ENCODE results near the gene BMP7. TPM values are rescaled to one million over a fixed set of nuclear protein-coding genes. Genes with fewer than 3 reads are reported as not detected.

Gene BMP7
- total RNA-seq, 1 donor from 2014 or later = not detected

DNA sequence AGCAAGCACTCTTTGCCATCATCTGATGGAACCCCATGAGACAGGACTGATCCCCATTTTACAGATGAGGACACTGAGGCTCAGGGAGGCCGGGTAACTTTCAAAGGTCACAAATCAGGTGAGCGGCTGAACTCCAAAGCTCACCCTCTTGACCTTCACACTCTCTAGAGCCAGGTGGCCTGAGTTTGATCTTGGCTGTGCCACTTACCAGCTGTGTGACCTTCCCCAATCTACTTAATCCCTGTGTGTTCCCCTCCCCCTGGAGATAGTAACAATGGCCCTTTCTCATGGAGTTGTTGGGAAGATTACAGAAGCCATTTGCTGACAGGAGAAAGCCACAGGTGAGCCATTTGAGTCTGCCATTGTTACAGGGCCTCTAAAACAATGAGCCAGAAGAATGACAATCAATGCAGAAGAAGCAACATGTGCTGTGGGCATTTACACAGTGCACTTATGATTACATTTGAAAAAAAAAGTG, 34.5 kb downstream of the BMP7 start:
- intact Hi-C loops (cut with micrococcal nuclease) = no loop called here

DNA sequence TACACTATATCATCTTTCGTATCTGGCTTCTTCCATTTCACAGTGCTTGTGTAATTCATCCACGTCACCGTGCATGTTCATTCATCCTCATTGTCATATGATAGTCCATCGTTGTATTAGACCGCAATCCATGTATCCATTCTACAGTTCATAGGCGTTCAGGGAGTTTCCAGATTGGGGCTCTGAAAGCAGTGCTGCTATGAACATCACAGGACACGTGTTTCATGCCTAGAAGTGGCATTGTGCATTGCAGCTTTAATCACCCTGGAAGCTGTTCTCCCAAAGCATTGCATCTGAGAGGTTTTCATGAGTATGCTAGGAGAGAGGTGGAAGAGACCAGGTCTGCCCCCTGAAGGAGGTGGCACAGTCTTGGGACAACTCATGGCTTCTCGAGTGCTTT, 35.3 kb downstream of the BMP7 start:
- intact Hi-C loops (cut with micrococcal nuclease) = no loop called here

DNA sequence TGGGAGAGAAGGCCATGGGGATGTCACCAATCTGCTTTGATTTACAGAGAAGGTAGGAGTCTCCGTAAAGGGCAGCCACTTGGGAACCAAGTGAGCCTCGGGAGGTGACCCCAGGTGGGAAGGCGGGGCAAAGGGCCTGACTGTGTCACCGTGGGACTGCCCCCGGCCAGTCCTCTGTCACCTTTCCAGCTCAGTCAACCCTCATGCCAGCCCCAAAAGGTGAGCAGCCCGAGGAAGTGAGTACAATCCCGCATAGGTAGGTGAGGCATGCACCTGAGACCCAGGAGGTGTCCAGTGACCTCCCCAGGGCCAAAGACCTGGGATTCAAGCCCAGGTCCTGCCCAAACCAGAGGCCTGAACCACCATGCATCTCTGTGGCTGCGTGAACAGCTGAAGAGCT, 36.2 kb downstream of the BMP7 start:
- intact Hi-C loops (cut with micrococcal nuclease) = no loop called here

GRCh38 chr20:57229490-57229889, 37.0 kb downstream of the BMP7 start:
- intact Hi-C loops (cut with micrococcal nuclease) = no loop called here

DNA sequence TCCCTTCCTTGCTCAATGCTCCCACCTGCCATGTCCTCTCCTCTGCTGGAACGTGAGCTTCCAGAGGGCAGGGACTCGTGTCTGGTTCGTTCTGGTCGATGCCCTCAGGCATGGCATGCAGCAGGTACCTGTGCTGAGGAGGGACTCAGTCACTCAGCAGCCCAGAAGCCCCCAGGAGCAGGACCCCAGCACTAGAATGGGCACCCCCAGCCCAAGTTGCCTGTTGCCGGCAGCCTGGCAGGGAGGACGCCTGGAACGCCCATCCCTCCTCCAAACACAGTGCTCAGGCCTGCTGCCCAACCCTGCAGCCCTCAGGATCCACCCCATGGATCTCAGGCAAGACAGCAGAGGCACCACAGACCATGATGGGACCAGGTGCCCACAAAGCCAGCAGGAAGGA, 40.6 kb downstream of the BMP7 start:
- intact Hi-C loops (cut with micrococcal nuclease) = no loop called here

DNA sequence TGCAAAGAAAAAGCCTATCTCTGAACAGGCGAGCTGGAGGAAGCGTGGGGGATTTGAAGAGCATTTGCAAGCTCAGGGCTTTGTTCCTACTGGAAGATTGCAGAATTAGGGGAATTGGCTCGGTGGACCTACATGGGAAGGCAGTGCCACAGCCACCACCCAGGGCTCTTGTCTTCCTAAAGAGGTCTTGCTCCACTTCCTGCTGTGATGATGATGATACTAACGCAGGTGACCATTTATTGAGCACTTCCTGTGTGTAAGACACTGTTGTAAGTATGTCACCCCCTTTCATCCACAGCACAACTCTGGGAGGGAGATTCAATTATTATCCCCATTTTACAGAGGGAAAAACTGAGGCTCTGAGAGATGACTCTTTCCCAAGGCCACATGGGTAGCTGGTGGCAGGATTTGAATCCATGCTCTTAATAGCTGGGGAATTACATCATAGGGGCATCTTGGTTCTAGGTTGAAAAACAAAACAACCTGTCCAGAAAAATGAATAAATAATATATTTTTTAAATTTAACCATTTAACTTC, 41.2 kb downstream of the BMP7 start:
- intact Hi-C loops (cut with micrococcal nuclease) = no loop called here

DNA sequence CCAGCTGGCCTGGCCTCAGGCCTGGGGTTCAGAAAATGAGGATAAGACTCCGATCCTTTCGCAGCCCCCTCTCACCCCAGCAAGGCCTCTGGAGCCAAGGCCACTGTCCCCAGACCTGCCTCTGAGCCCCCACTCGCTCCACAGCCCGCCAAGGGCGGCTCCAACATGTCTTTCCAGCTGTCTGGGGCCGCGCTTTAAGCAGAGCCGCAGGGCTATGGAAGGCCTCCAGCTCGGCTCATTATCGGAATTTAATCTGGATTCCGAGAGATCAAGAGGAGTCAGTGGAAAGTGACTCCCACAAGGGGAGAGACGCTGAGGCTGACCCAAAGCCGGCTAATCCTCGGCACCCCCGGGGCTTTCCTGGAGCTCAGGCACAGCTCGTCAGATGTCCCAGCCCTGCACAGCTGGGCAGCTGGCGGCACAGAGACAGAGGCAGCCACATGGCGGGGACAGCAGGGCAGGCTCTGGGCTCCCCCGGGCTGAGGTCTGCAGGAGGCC, 41.8 kb downstream of the BMP7 start:
- intact Hi-C loops (cut with micrococcal nuclease) = no loop called here

- intact Hi-C loops (cut with micrococcal nuclease) = no loop called here
Measured at GRCh38 chr20:57223648-57224489, 42.6 kb downstream of the BMP7 start.

DNA sequence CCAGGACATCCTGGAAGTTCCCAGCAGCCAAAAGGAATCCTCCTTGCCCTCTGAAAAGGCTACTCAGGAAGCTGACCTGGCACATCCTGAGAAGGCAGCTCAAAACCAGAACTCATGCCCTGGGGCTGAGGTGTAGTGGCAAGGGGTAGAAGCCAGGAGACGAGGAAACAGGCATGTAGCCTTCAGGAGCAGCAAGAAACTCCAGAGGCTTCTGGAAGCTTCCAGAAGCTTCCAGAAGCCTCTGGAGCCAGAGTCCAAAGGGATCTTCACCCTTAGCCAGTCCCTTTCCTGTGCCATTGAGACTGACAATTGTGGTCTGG, 43.9 kb downstream of the BMP7 start:
- intact Hi-C loops (cut with micrococcal nuclease) = no loop called here

- intact Hi-C loops (cut with micrococcal nuclease) = no loop called here
Measured at GRCh38 chr20:57221916-57222630, 44.4 kb downstream of the BMP7 start.

DNA sequence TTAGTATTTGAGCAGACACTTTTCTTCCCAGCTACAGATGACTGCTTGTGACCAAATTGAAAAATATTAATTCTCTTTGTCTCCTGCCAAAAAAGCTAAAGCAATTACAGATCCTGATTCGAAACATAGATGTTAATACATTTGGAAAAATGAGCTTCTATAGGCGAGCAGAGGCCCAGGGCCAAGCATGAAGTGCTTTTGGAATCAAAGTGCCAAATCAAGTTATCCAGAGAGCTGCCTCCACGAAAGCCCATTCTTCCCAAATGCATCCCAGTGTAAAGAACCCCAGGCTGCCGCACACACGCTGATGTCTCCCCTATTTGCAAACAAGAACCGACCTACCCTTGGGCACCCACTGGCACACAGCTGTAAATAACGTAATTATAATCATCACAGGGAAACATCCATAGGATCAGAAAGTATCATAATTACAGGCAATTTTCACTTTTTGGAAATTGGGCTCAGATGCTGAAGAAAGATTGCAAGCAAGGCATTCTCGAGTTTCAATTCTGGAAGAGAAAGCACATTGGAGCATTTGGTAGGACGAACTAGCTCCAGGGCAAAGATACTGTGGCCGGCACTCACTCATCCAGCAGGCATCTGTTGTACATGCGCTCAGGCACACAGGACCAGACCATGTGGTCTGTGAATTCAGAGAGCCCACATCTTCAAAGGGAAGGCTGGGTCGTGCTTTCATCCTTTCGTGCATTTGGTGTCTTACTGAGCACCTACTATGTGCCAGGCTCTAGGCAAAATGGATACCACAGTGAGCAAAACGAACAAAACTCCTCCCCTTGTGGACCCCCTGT, 45.9 kb downstream of the BMP7 start:
- intact Hi-C loops (cut with micrococcal nuclease) = no loop called here

GRCh38 chr20:57219071-57219677, 47.3 kb downstream of the BMP7 start:
- intact Hi-C loops (cut with micrococcal nuclease) = no loop called here

GRCh38 chr20:57218489-57218888, 48.0 kb downstream of the BMP7 start:
- intact Hi-C loops (cut with micrococcal nuclease) = no loop called here

- intact Hi-C loops (cut with micrococcal nuclease) = no loop called here
Measured at GRCh38 chr20:57217802-57218201, 48.6 kb downstream of the BMP7 start.

- intact Hi-C loops (cut with micrococcal nuclease) = no loop called here
Measured at GRCh38 chr20:57216669-57217068, 49.8 kb downstream of the BMP7 start.

DNA sequence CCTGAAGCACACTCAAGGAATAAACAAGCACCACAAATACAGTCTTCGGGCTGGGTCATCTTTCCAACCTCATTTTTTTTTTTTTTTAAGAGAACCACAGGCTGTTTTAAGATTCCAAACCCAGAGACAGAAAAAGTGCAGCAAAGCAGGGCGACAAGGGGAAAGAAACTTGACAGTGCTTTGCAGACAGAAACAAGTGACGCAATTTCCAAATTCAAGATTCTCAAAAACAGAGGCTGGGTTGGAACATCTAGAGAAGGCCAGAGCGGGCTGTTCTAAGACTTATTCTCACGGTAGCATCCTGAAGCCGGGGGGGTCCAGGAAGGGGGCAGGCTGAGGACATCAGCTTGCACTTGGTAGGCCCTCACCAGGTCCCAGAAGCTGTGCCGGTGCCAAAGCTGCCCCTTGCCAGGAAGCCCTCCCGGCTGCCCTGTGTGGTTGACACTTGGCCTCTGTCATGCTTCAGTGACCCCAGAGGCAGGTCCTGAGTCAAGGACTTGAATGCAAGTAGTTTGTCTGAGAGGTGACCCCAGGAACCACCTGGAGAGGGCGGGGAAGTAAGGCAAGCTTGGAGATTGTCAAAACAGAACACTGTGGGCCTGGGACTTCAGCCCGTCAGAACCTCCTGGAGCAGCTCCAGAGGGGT, 50.5 kb downstream of the BMP7 start:
- intact Hi-C loops (cut with micrococcal nuclease) = no loop called here

DNA sequence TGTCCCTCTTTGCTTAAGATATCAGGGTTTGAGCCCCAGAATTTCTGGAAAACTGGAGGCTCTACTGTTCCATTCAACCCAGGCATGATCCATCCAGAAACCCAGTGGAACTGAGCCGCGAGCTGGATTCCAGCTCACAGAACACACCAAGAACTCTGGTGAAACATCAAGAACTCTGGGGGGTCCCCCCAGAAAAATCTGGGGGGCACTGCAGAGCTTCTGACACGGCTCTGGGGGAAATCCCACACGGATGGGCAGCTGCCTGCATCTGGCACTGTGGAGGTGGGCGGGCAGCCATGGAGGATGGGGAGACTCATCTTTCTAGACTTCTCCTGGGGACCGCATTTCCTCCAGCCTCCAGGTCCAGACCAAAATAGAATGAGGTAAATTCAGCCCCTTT, 51.0 kb downstream of the BMP7 start:
- intact Hi-C loops (cut with micrococcal nuclease) = no loop called here

DNA sequence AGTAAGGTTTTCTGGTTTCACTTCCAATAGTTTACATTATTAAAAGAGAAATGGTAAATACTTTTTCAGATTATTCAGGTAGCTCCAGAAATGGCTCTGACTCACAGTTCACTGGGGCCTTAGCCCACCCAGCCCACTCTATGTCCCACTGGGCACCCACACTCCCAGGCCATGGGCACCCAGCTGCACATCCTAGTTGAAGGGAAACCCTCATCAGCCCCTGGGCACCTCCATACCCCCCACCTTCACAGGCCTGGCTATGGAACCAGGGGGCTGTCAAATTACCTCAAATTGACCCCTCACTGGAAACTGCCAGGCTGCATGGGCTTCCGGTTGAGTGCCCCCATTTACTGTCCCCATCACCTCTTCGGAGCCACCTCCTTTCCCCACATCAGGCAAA, 51.5 kb downstream of the BMP7 start:
- intact Hi-C loops (cut with micrococcal nuclease) = no loop called here

DNA sequence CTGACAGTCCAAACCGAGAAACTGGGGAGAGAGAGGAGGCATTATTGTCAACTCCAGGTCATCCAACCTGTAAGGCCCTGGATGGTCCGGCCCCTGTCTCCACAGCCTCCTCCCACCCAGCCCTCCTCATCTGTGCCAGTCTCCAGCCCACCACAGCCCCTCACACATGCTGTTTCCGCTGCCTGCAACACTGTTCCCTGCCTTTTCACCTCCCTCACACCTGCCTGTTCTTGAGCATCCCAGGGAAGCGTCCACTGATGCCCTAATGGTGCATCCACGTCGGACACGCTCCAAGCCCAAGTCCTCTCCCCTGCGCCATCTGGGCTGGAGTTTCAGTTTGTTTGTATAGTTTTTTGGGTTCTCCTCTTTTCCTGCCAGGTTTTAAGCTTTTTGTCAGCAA, 52.0 kb downstream of the BMP7 start:
- intact Hi-C loops (cut with micrococcal nuclease) = no loop called here

GRCh38 chr20:57213924-57214323, 52.5 kb downstream of the BMP7 start:
- intact Hi-C loops (cut with micrococcal nuclease) = no loop called here

DNA sequence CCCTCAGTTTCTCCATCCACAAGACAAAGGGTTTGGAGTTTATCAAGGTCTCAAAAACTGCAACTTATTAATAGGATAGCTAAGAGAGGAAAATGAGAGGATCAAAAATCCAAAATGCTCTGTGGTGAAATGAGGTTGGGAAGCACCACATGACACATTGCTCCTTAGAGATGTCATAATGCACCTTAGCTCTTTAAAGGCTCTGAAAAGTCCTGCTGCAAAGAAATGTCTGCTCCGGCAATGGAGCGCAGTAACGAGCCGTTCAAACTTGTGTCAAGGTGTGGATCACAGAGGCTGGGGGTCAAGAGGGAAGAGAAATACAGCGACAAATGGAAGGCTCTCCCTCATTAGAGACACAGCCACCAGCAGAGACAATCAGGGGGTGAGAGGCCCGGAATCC, 53.1 kb downstream of the BMP7 start:
- intact Hi-C loops (cut with micrococcal nuclease) = no loop called here
